22Rv1 (cell line): ENCODE measurements around the gene PHRF1.

Experiments used
- ZFX ChIP-seq: fragments of 450-650 bp; IDR thresholded peaks from 2 replicates; pipeline ENCODE4 v1.6.1; 2017; ENCODE audit warnings: antibody characterized with exemption, borderline replicate concordance
- TF ChIP-seq, protein P1 (sequence below): fragments of 450-650 bp; IDR thresholded peaks from 2 replicates; pipeline ENCODE4 v1.5.1; 2017; ENCODE audit warnings: mild to moderate bottlenecking

DNA sequence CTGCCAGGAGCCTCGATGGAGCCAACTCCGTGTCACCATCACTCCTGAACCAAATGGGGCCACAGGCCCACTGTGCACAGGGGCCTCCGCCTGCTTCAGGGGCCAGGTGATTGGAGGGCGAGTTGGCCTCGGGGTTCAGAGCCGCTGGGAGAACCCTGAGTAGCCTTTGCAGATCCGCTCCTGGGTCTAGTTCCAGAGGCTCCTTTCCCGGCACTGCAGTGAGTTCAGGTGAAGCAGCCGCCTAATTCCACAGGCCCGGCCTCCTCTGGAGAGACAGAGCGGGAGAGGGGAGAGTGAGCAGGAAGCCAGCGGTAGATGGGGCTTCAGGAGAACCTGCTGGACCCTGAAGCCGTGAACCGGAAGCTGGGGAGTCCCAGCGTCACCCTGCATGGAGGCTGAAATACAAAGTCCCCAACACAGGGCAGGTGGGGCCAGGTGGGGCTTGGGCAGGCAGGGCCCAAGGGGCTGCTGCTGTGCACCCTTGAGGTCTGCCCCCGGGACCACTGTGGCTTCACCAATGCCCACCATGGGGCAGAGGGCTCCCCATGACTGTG is 83.3 kb downstream of the PHRF1 start:
- TF ChIP-seq, protein P1, sequence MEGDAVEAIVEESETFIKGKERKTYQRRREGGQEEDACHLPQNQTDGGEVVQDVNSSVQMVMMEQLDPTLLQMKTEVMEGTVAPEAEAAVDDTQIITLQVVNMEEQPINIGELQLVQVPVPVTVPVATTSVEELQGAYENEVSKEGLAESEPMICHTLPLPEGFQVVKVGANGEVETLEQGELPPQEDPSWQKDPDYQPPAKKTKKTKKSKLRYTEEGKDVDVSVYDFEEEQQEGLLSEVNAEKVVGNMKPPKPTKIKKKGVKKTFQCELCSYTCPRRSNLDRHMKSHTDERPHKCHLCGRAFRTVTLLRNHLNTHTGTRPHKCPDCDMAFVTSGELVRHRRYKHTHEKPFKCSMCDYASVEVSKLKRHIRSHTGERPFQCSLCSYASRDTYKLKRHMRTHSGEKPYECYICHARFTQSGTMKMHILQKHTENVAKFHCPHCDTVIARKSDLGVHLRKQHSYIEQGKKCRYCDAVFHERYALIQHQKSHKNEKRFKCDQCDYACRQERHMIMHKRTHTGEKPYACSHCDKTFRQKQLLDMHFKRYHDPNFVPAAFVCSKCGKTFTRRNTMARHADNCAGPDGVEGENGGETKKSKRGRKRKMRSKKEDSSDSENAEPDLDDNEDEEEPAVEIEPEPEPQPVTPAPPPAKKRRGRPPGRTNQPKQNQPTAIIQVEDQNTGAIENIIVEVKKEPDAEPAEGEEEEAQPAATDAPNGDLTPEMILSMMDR = no peak
- TF ChIP-seq ZFX = no peak
